ENCODE data around the gene GRIK1. TPM values are rescaled to one million over a fixed set of nuclear protein-coding genes. Genes with fewer than 3 reads are reported as not detected.

GRIK1 gene
- total and polyA plus RNA-seq, 3 experiments from 2014 or later, result not detected

- no peak overlapping the region for H3K27ac ChIP-seq (ENCODE audit: low read depth, low read length)
- H3K4me3 Mint-ChIP-seq, result no peak overlapping the region
- no peak overlapping the region for H3K27ac Mint-ChIP-seq
- H3K36me3 Mint-ChIP-seq, result peaks cover 0 to 3% (median 0%) of the 10 kb centered on the region in 3 donors
- no peaks in the 10 kb centered on the region for H3K4me1 ChIP-seq (ENCODE audit: insufficient read depth, low read length)
- no peaks in the 10 kb centered on the region for H3K4me1 Mint-ChIP-seq
- H3K9me3 Mint-ChIP-seq, result no peaks in the 10 kb centered on the region
- no peak overlapping the region for H3K4me3 ChIP-seq (ENCODE audit: low read length)
- H3K27me3 Mint-ChIP-seq, result no peaks in the 10 kb centered on the region
- POLR2A ChIA-PET, result no interaction called here
- no peak for DNase-seq
- no peaks in the 10 kb centered on the region for H3K9me3 ChIP-seq (ENCODE audit: low read length)
- CTCF ChIA-PET, result no interaction called here
- no peaks in the 10 kb centered on the region for H3K36me3 ChIP-seq (ENCODE audit: insufficient read depth, low read length)
- H3K27me3 ChIP-seq (ENCODE audit: insufficient read depth, low read length, poor library complexity, severe bottlenecking), result no peaks in the 10 kb centered on the region
Observed at GRCh38 chr21:29580732-29581285, 359.0 kb downstream of the GRIK1 start.

DNA sequence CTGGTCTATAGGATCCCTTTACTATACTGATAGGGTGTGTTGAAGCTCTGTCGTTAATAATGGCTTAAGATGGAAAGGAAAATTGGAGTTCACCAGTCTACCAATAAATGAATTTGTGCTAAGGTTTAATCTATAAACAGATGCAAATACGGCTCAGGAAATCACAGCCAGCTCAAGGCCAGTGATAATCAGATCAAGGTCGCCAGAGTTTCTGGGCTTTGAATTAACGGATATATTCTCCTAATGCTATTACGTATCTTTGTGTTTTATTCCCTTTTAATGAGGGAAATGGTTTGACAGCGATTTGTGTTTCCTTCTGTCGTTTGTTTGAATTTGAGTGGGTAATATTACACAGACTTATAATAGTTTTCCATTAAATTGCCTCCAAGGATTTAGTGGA lies 361.5 kb downstream of the GRIK1 start:
- no peak overlapping the region for H3K4me3 Mint-ChIP-seq
- no peaks in the 10 kb centered on the region for H3K9me3 ChIP-seq (ENCODE audit: low read length)
- H3K4me3 ChIP-seq (ENCODE audit: low read length), result no peak overlapping the region
- H3K27ac ChIP-seq (ENCODE audit: low read depth, low read length), result no peak overlapping the region
- H3K36me3 Mint-ChIP-seq, result peaks cover 0 to 3% (median 3%) of the 10 kb centered on the region in 3 donors
- no peaks in the 10 kb centered on the region for H3K4me1 ChIP-seq (ENCODE audit: insufficient read depth, low read length)
- no peaks in the 10 kb centered on the region for H3K27me3 ChIP-seq (ENCODE audit: insufficient read depth, low read length, poor library complexity, severe bottlenecking)
- no peaks in the 10 kb centered on the region for H3K4me1 Mint-ChIP-seq
- ChIA-PET POLR2A (no interaction called here), CTCF (no interaction called here)
- H3K36me3 ChIP-seq (ENCODE audit: insufficient read depth, low read length), result no peaks in the 10 kb centered on the region
- H3K27ac Mint-ChIP-seq, result no peak overlapping the region
- no peak for DNase-seq
- H3K9me3 Mint-ChIP-seq, result no peaks in the 10 kb centered on the region
- H3K27me3 Mint-ChIP-seq, result no peaks in the 10 kb centered on the region

GRCh38 chr21:29571949-29572348 lies 367.8 kb downstream of the GRIK1 start:
- Mint-ChIP-seq H3K9me3 (no peaks in the 10 kb centered on the region), H3K27ac (no peak overlapping the region), H3K36me3 (peaks cover 0 to 3% (median 2%) of the 10 kb centered on the region in 3 donors), H3K27me3 (no peaks in the 10 kb centered on the region), H3K4me1 (no peaks in the 10 kb centered on the region), H3K4me3 (no peak overlapping the region)
- H3K36me3 ChIP-seq (ENCODE audit: insufficient read depth, low read length), result no peaks in the 10 kb centered on the region
- no peak for DNase-seq
- no peaks in the 10 kb centered on the region for H3K4me1 ChIP-seq (ENCODE audit: insufficient read depth, low read length)
- H3K9me3 ChIP-seq (ENCODE audit: low read length), result no peaks in the 10 kb centered on the region
- no peak overlapping the region for H3K27ac ChIP-seq (ENCODE audit: low read depth, low read length)
- ChIA-PET CTCF (no interaction called here), POLR2A (no interaction called here)
- no peaks in the 10 kb centered on the region for H3K27me3 ChIP-seq (ENCODE audit: insufficient read depth, low read length, poor library complexity, severe bottlenecking)
- H3K4me3 ChIP-seq (ENCODE audit: low read length), result no peak overlapping the region

DNA sequence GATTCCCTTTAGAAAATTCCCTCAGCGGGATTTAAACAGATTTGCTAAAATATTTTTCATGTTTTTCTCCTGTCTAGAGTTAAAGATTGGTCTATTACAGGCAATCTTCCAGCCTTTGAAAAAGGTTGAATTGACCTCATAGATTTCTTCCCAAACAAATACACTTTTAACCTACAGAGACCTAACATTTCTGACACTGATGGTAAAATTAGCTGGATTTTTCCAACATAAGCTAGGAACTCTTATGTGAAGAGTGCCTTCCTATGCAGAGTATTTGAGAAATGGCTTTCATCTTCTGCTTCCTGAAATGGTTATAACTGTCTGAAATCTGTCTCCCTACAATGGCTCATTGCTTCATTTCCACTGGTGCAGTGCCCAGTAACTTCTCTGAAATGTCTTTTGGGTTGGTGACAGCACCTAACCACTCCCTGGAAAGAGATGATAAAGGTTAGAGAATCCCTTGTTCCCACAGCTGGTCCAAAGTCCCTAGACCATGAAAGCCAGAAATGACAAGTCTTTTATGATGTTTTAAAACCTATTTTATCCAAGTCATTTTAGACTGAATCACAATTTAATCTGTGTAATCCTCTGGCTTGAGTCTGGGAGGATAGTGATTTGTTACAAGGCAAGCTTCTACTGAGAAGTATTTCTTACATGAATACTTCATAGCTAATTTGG lies 371.6 kb downstream of the GRIK1 start:
- POLR2A ChIA-PET, result no interaction called here
- Mint-ChIP-seq H3K27me3 (no peaks in the 10 kb centered on the region), H3K4me1 (no peaks in the 10 kb centered on the region), H3K27ac (no peak overlapping the region), H3K4me3 (no peak overlapping the region), H3K9me3 (no peaks in the 10 kb centered on the region), H3K36me3 (no peaks in the 10 kb centered on the region)
- H3K36me3 ChIP-seq (ENCODE audit: insufficient read depth, low read length), result no peaks in the 10 kb centered on the region
- H3K9me3 ChIP-seq (ENCODE audit: low read length), result no peaks in the 10 kb centered on the region
- CTCF ChIA-PET, result no interaction called here
- H3K4me3 ChIP-seq (ENCODE audit: low read length), result no peak overlapping the region
- H3K27me3 ChIP-seq (ENCODE audit: insufficient read depth, low read length, poor library complexity, severe bottlenecking), result no peaks in the 10 kb centered on the region
- no peak for DNase-seq
- no peak overlapping the region for H3K27ac ChIP-seq (ENCODE audit: low read depth, low read length)
- H3K4me1 ChIP-seq (ENCODE audit: insufficient read depth, low read length), result no peaks in the 10 kb centered on the region

- no peaks in the 10 kb centered on the region for H3K9me3 ChIP-seq (ENCODE audit: low read length)
- no peaks in the 10 kb centered on the region for H3K27me3 ChIP-seq (ENCODE audit: insufficient read depth, low read length, poor library complexity, severe bottlenecking)
- no peaks in the 10 kb centered on the region for H3K4me1 Mint-ChIP-seq
- H3K27ac Mint-ChIP-seq, result no peak overlapping the region
- POLR2A ChIA-PET, result no interaction called here
- no peaks in the 10 kb centered on the region for H3K27me3 Mint-ChIP-seq
- no peak overlapping the region for H3K4me3 Mint-ChIP-seq
- H3K9me3 Mint-ChIP-seq, result no peaks in the 10 kb centered on the region
- H3K4me3 ChIP-seq (ENCODE audit: low read length), result no peak overlapping the region
- CTCF ChIA-PET, result no interaction called here
- no peak for DNase-seq
- H3K4me1 ChIP-seq (ENCODE audit: insufficient read depth, low read length), result no peaks in the 10 kb centered on the region
- no peak overlapping the region for H3K27ac ChIP-seq (ENCODE audit: low read depth, low read length)
- no peaks in the 10 kb centered on the region for H3K36me3 ChIP-seq (ENCODE audit: insufficient read depth, low read length)
- peaks cover 0 to 5% (median 2%) of the 10 kb centered on the region in 3 donors for H3K36me3 Mint-ChIP-seq
Observed at GRCh38 chr21:29557931-29558725, 381.7 kb downstream of the GRIK1 start.

GRCh38 chr21:29557200-29557599 lies 382.6 kb downstream of the GRIK1 start:
- Mint-ChIP-seq H3K9me3 (no peaks in the 10 kb centered on the region), H3K4me3 (no peak overlapping the region), H3K27ac (no peak overlapping the region), H3K4me1 (no peaks in the 10 kb centered on the region), H3K27me3 (no peaks in the 10 kb centered on the region), H3K36me3 (peaks cover 0 to 5% (median 2%) of the 10 kb centered on the region in 3 donors)
- ChIA-PET POLR2A (no interaction called here), CTCF (no interaction called here)
- Histone ChIP-seq H3K9me3 (ENCODE audit: low read length) (no peaks in the 10 kb centered on the region), H3K36me3 (ENCODE audit: insufficient read depth, low read length) (no peaks in the 10 kb centered on the region), H3K27me3 (ENCODE audit: insufficient read depth, low read length, poor library complexity, severe bottlenecking) (no peaks in the 10 kb centered on the region), H3K4me3 (ENCODE audit: low read length) (no peak overlapping the region), H3K4me1 (ENCODE audit: insufficient read depth, low read length) (no peaks in the 10 kb centered on the region), H3K27ac (ENCODE audit: low read depth, low read length) (no peak overlapping the region)
- no peak for DNase-seq

GRCh38 chr21:29555601-29556000 lies 384.2 kb downstream of the GRIK1 start:
- Mint-ChIP-seq H3K9me3 (no peaks in the 10 kb centered on the region), H3K27ac (peak overlapping the region in 1 of 8 donors; percentile 41), H3K36me3 (peaks cover 0 to 2% (median 0%) of the 10 kb centered on the region in 3 donors), H3K4me1 (no peaks in the 10 kb centered on the region), H3K4me3 (no peak overlapping the region), H3K27me3 (no peaks in the 10 kb centered on the region)
- Histone ChIP-seq H3K27ac (ENCODE audit: low read depth, low read length) (no peak overlapping the region), H3K9me3 (ENCODE audit: low read length) (no peaks in the 10 kb centered on the region), H3K4me1 (ENCODE audit: insufficient read depth, low read length) (no peaks in the 10 kb centered on the region), H3K4me3 (ENCODE audit: low read length) (no peak overlapping the region), H3K36me3 (ENCODE audit: insufficient read depth, low read length) (no peaks in the 10 kb centered on the region), H3K27me3 (ENCODE audit: insufficient read depth, low read length, poor library complexity, severe bottlenecking) (no peaks in the 10 kb centered on the region)
- POLR2A ChIA-PET, result no interaction called here
- DNase-seq, result no peak
- CTCF ChIA-PET, result no interaction called here

DNA sequence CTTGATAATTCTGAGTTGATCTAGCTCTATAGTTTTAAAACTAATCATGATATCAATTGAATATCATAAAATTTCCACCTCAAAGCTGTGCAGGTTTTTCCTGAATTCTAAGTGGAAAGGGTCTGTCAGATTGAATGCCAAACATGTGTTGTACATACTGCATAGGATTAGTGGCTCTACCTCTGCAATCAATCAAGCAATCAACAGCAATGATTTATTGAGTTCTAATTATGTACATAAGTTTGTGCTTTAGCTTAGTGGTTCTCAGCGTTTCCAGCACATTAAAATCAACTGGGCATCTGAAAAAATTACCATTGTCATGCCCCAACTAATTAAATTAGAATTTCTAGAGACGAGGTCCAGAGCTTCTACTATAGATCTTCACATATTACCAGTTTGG lies 389.6 kb downstream of the GRIK1 start:
- Mint-ChIP-seq H3K36me3 (peaks cover 0 to 12% (median 9%) of the 10 kb centered on the region in 3 donors), H3K9me3 (no peaks in the 10 kb centered on the region), H3K4me1 (no peaks in the 10 kb centered on the region), H3K27ac (no peak overlapping the region), H3K4me3 (no peak overlapping the region), H3K27me3 (peaks cover 0 to 4% of the 10 kb centered on the region in 2 donors)
- Histone ChIP-seq H3K27me3 (ENCODE audit: insufficient read depth, low read length, poor library complexity, severe bottlenecking) (no peaks in the 10 kb centered on the region), H3K36me3 (ENCODE audit: insufficient read depth, low read length) (no peaks in the 10 kb centered on the region), H3K4me3 (ENCODE audit: low read length) (no peak overlapping the region), H3K27ac (ENCODE audit: low read depth, low read length) (no peak overlapping the region), H3K4me1 (ENCODE audit: insufficient read depth, low read length) (no peaks in the 10 kb centered on the region), H3K9me3 (ENCODE audit: low read length) (no peaks in the 10 kb centered on the region)
- POLR2A ChIA-PET, result no interaction called here
- CTCF ChIA-PET, result no interaction called here
- no peak for DNase-seq

Data from CD8-positive, alpha-beta memory T cell (primary cell).